ENCODE results near the gene PTBP1. TPM values are rescaled to one million over a fixed set of nuclear protein-coding genes. Genes with fewer than 3 reads are reported as not detected.
"Not testable (repeated sequence)": the region's sequence is repeated elsewhere in the genome, so short reads cannot be mapped to it uniquely, and the experiment has no call there.

Gene PTBP1
- total RNA-seq, 1 donor from 2014 or later = 614 TPM

DNA sequence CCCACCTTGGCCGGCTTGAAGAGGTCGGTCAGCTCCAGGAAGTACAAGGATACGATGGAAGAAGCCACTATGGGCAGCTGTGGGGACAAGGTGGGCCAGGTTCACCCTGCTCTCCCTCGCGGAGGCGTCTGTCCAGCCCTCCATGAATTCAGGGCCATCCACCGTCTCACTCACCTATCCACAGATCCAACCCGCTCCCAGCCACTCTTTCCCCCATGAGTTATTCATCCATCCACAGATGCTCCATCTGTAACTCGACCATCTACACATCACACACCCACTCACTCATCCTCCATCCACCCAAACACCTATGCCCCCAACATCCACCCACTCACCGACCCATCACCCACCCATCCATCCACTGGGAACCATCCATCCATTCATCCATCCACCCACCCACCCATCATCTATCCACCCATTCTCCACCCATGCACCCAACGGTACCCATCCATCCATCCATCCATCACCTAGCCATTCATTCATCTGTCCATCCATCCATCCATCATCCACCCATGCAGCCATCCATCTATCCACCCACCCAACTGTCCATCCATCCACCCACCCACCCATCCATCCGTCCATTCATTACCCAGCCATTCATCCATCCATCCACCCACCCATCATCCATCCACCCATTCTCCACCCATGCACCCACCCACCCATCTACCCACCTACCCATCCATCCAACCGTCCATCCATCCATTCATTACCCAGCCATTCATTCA lies 18.7 kb downstream of the PTBP1 start:
- no peak for DNase-seq (ENCODE audit: low spot score)
- H3K9me3 Mint-ChIP-seq (ENCODE audit: unreplicated experiment) = no peaks in the 10 kb centered on the region

DNA sequence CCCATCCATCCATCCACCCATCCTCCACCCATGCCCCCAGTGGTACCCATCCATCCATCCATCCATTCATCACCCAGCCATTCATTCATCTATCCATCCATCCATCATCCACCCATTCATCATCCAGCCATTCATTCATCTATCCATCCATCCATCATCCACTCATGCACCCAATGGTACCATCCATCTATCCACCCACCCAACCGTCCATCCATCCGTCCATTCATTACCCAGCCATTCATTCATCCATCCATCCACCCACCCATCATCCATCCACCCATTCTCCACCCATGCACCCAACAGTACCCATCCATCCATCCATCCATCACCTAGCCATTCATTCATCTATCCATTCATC lies 19.2 kb downstream of the PTBP1 start:
- Mint-ChIP-seq H3K27me3 (ENCODE audit: unreplicated experiment) (peaks cover 29% of the 10 kb centered on the region), H3K27ac (ENCODE audit: unreplicated experiment) (peak overlapping the region; percentile 84), H3K36me3 (ENCODE audit: low read depth, unreplicated experiment) (peaks cover 27% of the 10 kb centered on the region), H3K4me1 (ENCODE audit: unreplicated experiment) (peaks cover 8% of the 10 kb centered on the region), H3K9me3 (ENCODE audit: unreplicated experiment) (no peaks in the 10 kb centered on the region), H3K4me3 (ENCODE audit: unreplicated experiment) (peak overlapping the region; percentile 81)
- DNase-seq (ENCODE audit: low spot score) = no peak
- TF ChIP-seq, protein P1, sequence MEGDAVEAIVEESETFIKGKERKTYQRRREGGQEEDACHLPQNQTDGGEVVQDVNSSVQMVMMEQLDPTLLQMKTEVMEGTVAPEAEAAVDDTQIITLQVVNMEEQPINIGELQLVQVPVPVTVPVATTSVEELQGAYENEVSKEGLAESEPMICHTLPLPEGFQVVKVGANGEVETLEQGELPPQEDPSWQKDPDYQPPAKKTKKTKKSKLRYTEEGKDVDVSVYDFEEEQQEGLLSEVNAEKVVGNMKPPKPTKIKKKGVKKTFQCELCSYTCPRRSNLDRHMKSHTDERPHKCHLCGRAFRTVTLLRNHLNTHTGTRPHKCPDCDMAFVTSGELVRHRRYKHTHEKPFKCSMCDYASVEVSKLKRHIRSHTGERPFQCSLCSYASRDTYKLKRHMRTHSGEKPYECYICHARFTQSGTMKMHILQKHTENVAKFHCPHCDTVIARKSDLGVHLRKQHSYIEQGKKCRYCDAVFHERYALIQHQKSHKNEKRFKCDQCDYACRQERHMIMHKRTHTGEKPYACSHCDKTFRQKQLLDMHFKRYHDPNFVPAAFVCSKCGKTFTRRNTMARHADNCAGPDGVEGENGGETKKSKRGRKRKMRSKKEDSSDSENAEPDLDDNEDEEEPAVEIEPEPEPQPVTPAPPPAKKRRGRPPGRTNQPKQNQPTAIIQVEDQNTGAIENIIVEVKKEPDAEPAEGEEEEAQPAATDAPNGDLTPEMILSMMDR (IDR thresholded peaks at IDR 0.05; ENCODE audit: unreplicated experiment) = no peak

More for the DNA sequence above, 18.7 kb downstream of the PTBP1 start:
- Mint-ChIP-seq H3K27me3 (ENCODE audit: unreplicated experiment) (peaks cover 29% of the 10 kb centered on the region), H3K36me3 (ENCODE audit: low read depth, unreplicated experiment) (peaks cover 27% of the 10 kb centered on the region), H3K27ac (ENCODE audit: unreplicated experiment) (peak overlapping the region; percentile 93), H3K4me3 (ENCODE audit: unreplicated experiment) (peak overlapping the region; percentile 89), H3K4me1 (ENCODE audit: unreplicated experiment) (peaks cover 8% of the 10 kb centered on the region)
- TF ChIP-seq, protein P1 (IDR thresholded peaks at IDR 0.05; ENCODE audit: unreplicated experiment) = no peak

DNA sequence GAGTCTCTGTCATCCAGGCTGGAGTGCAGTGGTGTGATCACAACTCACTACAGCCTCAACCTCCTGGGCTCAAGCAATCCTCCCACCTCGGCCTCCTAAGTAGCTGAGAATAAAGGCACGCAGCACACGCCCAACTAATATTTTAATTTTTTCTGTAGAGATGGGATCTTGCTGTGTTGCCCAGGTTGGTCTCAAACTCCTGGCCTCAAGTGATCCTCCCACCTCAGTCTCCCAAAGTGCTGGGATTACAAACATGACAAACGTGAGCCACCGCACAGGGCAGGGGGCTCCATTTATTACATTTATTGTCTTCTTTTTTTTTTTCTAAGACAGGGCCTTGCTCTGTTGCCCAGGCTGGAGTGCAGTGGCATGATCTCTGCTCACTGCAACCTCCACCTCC lies 23.0 kb downstream of the PTBP1 start:
- not testable (repeated sequence) for DNase-seq (ENCODE audit: low spot score); H3K4me3 Mint-ChIP-seq (ENCODE audit: unreplicated experiment); H3K4me1 Mint-ChIP-seq (ENCODE audit: unreplicated experiment); H3K27ac Mint-ChIP-seq (ENCODE audit: unreplicated experiment); H3K9me3 Mint-ChIP-seq (ENCODE audit: unreplicated experiment)
- peaks cover 18% of the 10 kb centered on the region for H3K36me3 Mint-ChIP-seq (ENCODE audit: low read depth, unreplicated experiment)
- H3K27me3 Mint-ChIP-seq (ENCODE audit: unreplicated experiment) = peaks cover 24% of the 10 kb centered on the region

DNA sequence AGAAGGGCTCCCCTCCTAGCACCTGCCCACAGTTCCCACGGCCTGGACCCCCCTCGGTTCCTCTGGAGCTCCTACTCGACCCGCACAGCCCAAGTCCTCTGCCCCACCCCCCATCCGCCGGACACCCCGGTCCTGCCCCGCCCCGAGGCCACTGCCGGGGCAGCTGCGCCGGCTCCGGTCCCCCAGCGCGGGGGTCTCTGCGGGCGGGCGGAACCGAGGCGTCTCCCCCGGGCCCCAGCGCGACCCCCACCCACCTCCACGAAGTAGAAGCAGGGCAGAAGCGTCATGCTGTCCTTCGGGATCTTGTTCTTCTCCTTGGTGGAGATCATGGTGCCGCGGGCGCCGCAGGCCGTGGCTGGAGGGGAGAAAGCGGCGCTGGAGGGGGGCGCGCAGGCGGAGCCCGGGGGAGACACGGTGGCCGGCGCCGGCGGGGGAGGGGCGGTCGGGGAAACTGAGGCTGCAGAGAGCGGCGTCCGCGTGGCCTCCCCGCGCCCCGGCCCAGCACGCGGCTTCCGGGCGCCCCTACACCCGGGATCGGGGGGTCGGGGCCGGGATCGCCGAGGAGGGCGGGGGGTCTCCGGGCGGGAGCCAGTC lies 24.1 kb downstream of the PTBP1 start:
- H3K27me3 Mint-ChIP-seq (ENCODE audit: unreplicated experiment) = peaks cover 18% of the 10 kb centered on the region
- DNase-seq (ENCODE audit: low spot score) = peak; percentile 50
- H3K4me3 Mint-ChIP-seq (ENCODE audit: unreplicated experiment) = no peak overlapping the region
- H3K27ac Mint-ChIP-seq (ENCODE audit: unreplicated experiment) = no peak overlapping the region
- no peaks in the 10 kb centered on the region for H3K9me3 Mint-ChIP-seq (ENCODE audit: unreplicated experiment)
- H3K36me3 Mint-ChIP-seq (ENCODE audit: low read depth, unreplicated experiment) = peaks cover 11% of the 10 kb centered on the region
- H3K4me1 Mint-ChIP-seq (ENCODE audit: unreplicated experiment) = peaks cover 4% of the 10 kb centered on the region
- TF ChIP-seq, protein P1 (IDR thresholded peaks at IDR 0.05; ENCODE audit: unreplicated experiment) = no peak

DNA sequence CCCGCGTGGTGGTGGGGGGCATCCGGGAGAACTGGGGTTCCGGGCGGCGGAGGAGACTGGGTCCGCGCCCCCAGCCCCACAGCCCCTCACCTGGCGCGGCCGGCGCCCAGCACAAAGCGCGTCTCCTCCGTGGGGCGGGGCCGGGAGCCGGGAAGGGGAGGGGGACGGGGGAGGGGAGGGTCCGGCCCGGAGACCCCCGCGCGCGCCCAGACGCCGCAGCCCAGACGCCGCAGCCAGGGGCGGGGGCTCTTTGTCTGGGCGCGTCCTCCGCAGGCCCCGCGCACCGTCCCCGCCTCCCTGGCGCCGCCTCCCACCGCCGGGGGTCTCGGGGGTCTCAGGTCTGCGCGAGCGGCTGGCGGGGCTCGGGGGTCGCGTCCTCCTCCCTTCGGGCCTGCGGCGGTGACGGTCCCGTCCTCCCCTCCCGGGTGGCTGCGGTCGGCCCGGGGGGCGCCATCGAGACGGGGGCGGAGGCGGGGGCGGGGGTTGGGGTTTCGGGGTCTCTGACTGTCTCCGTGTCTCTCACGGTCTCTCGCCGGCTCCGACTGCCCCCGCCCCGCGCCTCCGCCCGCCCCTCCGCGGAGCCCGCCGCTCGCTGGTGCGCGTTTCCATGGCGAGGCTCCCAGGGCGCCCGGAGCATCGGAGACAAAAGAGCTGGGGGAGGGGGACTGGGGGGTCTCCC lies 24.7 kb downstream of the PTBP1 start, which contains the start of gene PLPPR3:
TSS of gene PLPPR3 (minus strand) at position 131 of the 679 bp plus-strand sequence. CDS start 396 bp downstream, outside the sequence.
- Mint-ChIP-seq H3K27me3 (ENCODE audit: unreplicated experiment) (peaks cover 15% of the 10 kb centered on the region), H3K9me3 (ENCODE audit: unreplicated experiment) (no peaks in the 10 kb centered on the region), H3K4me1 (ENCODE audit: unreplicated experiment) (no peaks in the 10 kb centered on the region), H3K36me3 (ENCODE audit: low read depth, unreplicated experiment) (peaks cover 6% of the 10 kb centered on the region), H3K4me3 (ENCODE audit: unreplicated experiment) (peak within 1 kb of the TSS; percentile 78), H3K27ac (ENCODE audit: unreplicated experiment) (no peak within 1 kb of the TSS)
- DNase-seq (ENCODE audit: low spot score) = no peak
- TF ChIP-seq, protein P1 (IDR thresholded peaks at IDR 0.05; ENCODE audit: unreplicated experiment) = no peak

All from endothelial cell (in vitro differentiated cells).